ENCODE data around the gene UBR3.

The UBR3 gene

GRCh38 chr2:169827272-169828140, at the start of gene UBR3:
Gene UBR3, plus strand, starts transcription at chr2:169827454. Its CDS starts 54 bp downstream, at chr2:169827508.
- DNase-seq (ENCODE audit: insufficient read length, low spot score) = peak; percentile 79
- TF ChIP-seq CTCF (IDR thresholded peaks at IDR 0.05; ENCODE audit: insufficient read depth, missing control alignments) = no peak
- no peak for FAIRE-seq

- DNase-seq (ENCODE audit: insufficient read length, low spot score) (no peak), FAIRE-seq (no peak)
- TF ChIP-seq CTCF (IDR thresholded peaks at IDR 0.05; ENCODE audit: insufficient read depth, missing control alignments) = no peak
Observed at GRCh38 chr2:169778446-169778845, 48.8 kb upstream of the UBR3 start.

- FAIRE-seq (no peak), DNase-seq (ENCODE audit: insufficient read length, low spot score) (no peak)
- TF ChIP-seq CTCF (IDR thresholded peaks at IDR 0.05; ENCODE audit: insufficient read depth, missing control alignments) = no peak
Observed at GRCh38 chr2:169781249-169782013, 45.8 kb upstream of the UBR3 start.

GRCh38 chr2:169782513-169782912, 44.7 kb upstream of the UBR3 start:
- no peak for FAIRE-seq
- TF ChIP-seq CTCF (IDR thresholded peaks at IDR 0.05; ENCODE audit: insufficient read depth, missing control alignments) = no peak
- no peak for DNase-seq (ENCODE audit: insufficient read length, low spot score)

GRCh38 chr2:169790581-169790980, 36.7 kb upstream of the UBR3 start:
- no peak for TF ChIP-seq CTCF (IDR thresholded peaks at IDR 0.05; ENCODE audit: insufficient read depth, missing control alignments)
- FAIRE-seq (no peak), DNase-seq (ENCODE audit: insufficient read length, low spot score) (no peak)

- TF ChIP-seq CTCF (IDR thresholded peaks at IDR 0.05; ENCODE audit: insufficient read depth, missing control alignments) = no peak
- no peak for DNase-seq (ENCODE audit: insufficient read length, low spot score)
- no peak for FAIRE-seq
Observed at GRCh38 chr2:169795181-169795580, 32.1 kb upstream of the UBR3 start.

All from D721Med (cell line).